CD4-positive, alpha-beta T cell treated with Interleukin-15 for 1 hour (primary cell): ENCODE data around the gene LIN7A.
"Not testable (repeated sequence)": the region's sequence is repeated elsewhere in the genome, so short reads cannot be mapped to it uniquely, and the experiment has no call there.

Experiments used
- DNase-seq: peaks from one replicate; pipeline ENCODE4 v3.0.0-alpha.2; 2020

The LIN7A gene

DNA sequence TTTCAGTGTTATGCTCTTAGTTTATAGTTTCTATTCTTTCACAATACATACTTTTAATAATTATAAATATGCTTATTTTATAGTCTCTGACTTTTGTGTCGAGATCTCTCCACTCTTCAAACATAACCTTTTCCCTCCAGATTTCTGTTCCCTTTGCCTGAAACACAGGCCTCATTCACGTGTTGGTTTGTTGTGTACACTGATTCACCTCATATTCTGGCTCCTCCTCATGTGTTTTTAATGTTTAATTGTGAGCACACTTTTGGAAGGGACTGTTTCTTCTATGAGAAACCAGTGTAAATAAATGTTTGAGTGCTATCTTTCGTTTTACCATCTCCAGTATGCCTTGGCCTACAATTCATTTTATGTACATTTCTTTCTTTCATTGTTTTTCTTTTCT, 20.1 kb downstream of the LIN7A start:
- DNase-seq = no peak

DNA sequence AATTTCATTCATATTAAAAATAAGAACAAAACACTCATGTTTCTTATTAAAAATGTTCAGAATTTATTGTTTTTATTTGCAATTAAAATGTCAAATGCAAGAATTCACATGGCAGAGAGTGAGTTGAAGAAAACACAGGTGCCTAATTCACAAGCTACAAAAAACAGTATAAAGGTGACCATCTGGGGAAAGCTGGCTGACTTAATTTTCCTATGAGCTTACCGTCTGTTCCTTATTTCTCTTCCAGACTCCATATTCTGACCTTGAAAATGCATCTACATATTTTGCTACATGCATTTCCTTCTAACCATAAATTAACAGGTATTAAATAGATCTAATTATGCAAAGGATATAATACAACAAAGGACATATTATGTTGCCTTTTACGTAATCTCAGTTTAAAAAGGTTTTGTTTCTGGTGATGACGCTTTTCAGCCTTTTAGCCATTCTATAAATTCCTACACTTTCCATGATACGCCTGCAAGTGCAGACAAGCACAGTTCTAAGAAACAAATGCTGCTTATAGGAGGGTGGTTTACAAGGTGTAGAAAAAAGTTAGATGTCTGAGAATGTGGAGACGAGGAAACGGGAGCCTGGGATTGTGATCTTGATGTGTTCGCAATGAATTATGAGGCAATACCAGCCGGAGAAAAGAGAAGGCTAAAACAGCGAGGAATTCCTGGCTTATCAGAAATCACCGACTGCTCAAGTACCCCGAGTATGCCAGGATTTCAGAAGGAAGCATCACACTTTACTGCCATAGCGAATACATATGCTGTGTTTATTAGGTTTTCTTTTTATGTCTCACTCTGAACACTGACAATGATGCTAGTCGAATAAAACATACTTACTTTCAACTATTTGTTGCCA, 24.6 kb downstream of the LIN7A start:
- DNase-seq = no peak

DNA sequence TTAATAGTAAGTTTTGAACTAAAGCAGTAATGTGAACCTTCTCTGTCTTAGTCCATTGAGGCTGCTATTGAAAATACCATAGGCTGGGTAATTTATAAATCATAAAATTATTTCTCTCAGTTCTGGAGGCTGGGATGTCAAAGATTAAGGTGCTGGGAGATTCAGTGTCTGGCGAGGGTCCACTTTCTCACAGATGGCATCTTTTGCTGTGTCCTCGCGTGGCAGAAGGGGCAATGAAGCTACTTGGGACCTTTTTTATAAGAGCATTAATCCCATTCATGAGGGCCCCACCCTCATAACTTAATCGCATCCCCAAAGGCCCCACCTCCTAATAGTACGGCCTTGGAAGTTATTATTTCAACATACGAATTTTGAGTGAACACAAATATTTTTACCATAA, 28.4 kb downstream of the LIN7A start:
- no peak for DNase-seq

DNA sequence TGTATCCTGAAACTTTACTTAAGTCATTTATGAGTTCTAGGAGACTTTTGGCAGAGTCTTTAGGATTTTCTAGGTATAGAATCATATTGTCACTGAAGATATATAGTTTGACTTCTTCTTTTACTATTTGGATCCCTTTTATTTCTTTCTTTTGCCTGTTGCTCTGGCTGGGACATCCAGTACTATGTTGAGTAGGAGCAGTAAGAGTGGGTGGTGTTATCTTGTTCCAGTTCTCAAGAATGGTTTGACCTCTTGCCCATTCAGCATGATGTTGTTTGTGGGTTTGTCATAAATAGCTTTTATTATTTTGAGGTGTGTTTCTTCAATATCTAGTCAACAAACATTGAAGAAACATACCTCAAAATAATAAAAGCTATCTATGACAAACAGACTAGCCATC, 35.0 kb downstream of the LIN7A start:
- DNase-seq = no peak

DNA sequence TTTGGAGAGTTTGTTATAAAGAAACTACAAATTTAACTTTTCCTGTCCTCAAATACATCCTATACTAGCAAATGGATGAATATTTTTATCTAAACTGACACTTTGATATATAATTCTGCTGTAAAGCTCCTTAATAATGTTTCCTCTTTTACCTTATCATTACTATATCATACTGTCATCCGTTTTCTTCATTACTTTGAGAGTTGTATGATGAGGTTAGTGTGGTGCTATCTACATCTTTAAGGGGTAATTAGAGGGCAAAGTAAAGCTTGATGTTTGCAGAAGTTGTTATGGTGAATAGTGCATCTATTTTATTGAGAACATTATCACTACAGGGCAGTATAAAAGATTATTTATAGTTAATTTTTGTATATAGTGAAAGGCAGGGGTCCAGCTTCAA, 36.1 kb downstream of the LIN7A start:
- DNase-seq = no peak

DNA sequence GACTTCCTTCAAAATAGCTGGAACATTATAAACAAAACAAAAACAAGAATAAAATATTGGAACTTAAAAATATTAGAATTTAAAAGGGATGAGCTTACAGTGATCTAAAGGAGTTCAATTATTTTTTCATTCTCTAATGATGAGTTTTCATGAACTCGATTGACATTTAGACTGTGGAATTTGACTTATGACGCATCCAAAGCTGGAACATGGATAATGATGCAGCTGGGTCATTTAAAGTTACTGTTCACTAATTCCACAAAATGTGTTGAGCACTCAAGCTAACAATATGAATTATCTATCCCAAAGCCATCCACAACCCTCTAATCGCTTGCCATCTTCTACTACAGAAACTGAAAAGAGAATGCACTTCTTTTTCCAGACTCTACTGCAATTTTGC, 42.5 kb downstream of the LIN7A start:
- no peak for DNase-seq

DNA sequence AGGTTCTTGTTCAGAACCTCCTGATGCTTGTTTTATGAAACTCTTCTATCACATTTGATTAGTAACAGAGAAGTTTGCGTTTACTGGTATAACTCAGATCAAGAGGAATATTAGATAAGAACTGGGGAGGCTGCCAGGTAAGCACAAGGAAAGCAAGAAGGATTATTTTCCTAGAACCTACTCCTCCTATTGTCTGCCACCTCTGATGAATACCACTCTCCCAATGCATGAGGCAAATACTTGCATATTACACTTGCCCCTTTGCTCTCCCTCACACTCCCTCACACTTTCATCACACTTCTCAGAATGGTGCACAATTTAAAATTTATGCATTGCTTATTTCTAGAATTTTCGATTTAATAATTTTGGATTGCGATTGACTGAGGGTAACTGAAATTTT, 43.6 kb downstream of the LIN7A start:
- no peak for DNase-seq

DNA sequence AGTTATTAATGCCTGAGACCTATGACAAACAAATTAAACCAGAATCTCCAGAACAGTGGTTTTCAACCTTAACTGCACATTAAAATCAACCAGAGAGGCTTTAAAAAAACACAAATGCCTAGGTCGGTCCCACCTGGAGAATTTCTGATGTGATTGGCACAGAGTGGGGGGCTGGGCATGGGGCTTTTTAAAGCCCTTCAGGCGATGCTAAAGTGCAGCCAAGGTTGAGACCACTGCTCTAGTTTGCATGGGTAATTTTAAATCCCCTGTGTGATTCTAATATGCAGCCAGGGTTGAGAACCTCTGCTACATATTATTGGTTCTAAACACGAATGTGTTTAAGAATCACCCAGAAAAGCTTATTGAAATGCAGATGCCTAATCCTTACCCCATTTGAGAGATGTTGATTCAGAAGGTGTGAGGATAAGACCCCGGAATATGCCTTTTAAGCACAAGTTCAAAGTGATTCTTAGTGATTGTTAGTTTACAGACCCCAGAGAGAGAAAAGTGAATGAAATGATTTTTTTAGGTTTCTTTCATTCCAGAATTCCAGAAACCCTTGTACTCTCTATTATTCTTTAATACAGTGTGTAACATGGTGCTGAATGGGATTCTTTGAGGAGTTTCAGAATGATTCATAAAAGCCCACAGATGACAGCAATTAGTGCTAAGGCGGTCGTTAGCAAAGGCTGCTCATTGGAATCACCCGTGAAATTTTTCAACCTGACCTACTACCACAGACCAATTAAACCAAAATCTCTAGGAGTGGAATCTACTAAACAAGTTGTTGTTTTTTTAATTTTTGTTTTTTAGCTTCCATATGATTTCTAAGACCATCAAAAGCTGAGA, 44.9 kb downstream of the LIN7A start:
- no peak for DNase-seq

DNA sequence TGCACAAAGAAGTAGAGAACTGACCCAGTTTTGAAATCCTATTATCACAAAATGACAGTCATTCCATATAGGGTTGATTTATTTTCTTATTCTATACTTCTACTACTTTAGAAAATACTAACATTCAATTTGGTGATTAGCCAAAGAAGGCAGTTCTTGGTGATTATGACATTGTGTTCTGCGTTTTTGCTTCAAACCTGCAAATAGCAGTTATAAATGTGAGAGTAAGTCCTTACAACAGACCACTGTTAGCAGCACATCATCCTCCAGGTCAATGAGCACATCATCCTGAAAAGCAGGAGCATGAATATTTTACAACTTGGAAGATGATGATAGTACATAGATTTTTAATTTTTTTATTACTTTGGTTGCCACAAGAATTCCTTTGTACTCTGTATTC, 53.1 kb downstream of the LIN7A start:
- no peak for DNase-seq

DNA sequence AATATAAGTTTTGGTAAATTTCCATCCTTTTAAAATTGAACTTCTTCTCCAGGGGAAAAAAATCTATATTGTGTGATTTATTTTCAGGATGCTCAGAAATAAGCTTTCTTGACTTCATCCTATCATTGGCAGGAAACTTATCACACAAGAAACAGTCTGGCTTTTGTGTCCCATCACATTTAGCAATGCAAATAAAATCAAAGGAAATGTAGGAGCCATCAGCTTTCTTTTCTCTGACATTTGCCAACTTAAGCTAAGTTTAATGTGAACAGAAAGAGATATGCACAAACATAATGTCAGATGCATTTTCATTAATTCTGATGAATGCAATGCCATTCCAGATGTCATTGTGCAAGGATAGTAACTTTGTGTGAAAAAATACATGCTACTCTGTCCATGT, 56.6 kb downstream of the LIN7A start:
- no peak for DNase-seq

DNA sequence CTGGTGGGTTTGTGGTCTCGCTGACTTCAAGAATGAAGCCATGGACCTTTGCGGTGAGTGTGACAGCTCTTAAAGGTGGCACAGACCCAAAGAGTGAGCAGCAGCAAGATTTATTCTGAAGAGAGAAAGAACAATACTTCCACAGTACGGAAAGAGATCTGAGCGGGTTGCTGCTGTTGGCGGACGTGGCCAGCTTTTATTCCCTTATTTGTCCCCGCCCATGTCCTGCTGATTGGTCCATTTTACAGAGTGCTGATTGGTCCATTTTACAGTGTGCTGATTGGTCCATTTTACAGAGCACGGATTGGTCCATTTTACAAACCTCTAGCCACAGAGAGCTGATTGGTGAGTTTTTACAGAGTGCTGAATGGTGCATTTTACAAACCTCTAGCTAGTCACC, 59.3 kb downstream of the LIN7A start:
- DNase-seq = not testable (repeated sequence)

DNA sequence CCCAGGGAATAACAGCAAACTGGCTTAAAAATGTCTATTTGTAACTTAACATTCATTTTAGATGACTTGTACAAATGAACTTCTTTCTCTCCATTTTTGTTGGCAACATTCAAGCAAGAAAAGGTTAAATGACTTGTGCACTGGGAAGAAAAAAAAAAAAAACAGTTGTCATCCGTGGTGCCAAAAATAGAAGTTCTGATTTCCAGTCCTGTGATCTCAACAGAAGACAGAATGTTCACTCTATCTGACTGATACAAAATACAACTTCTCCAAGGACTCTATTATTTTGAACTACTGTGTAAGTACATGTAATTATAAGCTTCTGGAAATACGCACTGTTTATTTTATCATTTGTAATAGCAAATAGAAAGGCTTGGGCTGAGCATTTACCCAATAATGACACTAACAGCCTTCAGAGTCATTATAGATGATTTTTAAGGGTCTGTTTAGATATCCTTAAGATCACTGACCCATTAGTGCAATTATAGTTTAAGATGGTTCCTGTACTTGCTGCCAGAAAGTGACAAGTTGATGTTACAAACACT, 59.9 kb downstream of the LIN7A start:
- no peak for DNase-seq

DNA sequence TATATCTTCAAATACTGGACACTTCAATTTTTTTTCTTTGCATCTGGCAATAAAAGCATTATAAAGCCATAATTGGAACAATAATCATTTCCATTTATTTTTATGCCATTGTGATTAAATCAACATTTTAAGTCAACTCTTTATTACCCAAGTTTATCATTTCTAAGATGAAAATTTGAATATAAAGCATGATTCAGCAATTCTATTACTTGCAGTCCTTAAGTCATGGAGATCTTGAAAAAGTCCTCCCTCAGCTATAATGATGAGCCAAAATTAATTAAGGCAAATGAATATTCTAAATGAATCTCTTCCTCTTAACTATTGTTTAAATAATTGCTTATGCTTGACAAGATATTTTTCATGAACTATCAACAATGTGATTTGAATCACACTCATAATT, 65.7 kb downstream of the LIN7A start:
- no peak for DNase-seq

DNA sequence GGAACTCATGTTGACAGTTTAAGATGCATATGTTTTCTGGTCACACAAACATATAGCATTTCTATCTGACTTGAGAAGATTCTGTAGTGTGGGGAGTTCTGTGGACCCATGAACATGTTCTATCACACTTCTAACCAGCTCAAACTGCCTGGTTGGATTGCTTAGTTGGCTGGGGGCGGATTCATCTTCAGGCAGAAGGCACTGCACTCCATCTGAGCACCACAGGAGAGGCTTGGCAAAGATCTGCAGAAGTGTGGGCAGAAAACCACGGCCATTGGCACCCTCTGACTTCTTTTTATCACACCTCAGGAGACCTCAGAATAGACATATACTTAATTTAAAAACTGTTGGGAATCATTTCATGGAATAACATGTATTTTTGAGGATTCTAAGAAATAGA, 68.5 kb downstream of the LIN7A start:
- no peak for DNase-seq

DNA sequence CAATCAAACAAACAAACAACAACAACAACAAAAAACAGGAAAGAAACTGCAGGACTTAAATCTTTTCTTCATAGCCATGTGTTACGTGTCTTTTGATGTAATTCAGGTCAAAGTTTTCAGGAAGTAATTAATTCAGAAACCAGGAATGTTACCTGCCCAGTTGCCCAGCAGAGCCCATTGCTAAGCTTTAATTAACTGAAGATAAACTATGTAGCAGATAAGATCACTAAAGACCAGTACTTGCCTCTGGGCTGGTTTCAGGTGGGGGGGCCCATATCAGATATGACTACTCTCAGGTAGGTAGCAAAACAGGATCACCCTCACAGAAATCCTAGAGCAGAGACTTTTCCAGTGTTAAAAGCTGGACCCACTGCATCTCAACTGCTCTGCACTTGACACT, 69.2 kb downstream of the LIN7A start:
- no peak for DNase-seq

DNA sequence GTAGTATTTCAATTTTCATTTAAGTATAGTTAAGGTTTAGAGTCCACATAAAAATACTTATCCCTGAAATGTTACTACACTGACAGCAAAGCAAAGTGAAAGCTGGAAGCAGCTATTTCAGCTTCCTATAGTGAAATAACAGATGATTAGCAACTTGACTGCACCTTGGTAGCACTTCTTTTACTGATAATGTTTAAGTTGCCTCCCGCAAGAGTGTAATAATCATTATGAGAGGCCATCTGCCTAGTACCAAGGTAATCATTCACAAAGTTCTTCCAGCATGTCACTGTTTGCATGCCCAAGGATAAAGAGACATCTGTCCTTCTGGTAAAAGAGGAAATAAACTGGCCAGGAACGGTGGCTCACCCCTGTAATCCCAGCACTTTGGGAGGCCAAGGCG, 69.8 kb downstream of the LIN7A start:
- no peak for DNase-seq

DNA sequence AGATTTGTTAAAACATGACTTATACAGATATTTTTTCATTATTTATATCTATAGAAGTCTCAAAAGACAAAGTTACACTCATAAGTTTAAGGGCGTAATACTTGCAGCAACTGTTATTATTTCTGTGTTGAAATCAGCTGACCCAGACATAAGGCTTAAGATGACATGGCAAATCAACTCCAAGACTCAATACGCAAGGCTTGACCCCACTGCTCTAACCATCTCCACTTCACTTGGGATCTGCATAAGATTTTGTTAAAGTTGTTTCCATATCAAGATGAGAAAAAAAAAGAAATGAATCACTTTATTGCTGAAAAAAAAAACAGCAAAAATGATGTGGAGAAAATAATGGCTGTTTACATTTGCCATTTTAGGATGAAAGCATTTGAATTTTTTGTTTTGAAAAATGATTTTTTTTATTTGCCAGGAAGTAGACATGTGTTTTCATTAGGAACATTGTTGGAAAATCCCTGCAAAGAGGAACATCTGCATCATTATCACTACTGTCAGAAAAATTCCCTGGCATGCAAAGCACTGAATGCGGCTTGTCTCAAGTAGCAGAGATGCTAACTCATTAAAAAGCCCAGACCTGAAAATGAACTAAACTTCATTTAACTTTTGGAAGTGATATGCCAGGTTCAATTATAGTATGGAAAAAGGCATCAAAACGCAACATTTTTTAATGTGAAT, 73.5 kb downstream of the LIN7A start:
- DNase-seq = no peak

DNA sequence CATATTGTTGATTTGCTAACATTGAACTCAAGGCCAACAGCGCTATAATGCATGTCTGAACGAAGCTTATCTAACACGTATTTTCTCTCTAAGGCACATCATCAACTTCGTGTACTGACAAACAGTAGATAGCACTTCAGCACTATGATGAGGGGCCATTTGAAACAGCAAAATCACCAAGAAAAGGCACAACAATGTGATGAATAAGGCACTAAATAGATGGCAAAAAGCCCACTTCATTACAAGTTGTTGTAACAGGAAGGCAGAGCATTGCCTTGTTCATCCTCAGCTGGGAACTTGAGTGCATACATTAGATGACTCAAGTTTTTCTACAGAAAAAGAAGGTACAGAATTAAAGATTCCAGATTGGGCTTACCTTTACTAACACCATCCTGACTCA, 75.2 kb downstream of the LIN7A start:
- no peak for DNase-seq

DNA sequence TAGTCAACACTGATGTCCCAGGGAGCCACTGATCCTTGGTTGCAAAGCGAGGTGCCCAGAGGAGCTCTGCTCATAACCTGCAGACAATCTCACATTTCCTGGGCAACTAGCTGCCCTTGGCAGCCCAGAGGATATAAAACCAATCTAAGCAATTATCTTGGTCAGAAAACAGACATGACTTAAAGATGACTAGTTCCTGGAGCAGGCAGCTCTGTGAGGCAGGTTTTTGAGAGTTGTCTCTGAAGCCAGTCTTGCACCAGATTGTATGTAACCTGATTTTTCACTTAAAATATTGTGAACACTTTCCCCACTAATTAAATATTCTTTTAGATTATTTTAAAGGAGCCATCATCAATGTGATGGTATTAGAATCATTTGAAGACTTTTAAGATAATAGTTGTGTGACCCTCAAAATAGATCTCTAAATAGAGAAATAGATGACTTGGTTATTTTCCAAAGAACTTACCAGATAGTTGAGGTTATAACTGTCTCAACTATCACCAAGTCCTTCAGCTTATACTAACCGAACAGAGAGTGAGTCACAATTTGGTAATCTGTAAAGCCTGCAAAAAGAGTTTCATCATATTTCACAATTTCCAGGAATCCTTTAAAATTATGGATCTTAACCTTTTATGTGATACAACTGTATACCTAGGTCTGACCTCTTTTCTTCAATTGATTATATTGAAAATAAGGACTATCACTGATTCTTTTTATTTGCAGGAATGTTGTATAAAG, 75.9 kb downstream of the LIN7A start:
- no peak for DNase-seq

DNA sequence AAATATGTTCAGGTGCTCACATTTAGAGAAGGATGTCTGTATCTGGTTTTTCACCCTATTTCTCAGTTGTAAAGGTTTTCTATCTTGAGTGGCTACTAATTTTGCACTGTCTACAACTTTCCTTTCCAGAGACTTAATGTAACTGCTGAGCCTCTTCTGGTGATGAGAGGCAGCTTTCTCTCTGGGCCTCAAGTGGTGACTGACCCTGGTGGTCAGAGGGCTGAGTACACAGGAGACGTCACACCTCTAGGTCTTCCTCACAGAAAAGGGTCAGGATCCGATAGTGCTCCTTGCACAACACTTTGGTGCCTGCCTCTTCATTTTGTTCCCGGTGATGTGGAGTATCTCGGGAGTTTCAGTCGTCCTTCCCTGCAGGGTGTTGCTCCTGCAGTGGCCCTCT, 76.8 kb downstream of the LIN7A start:
- DNase-seq = no peak

DNA sequence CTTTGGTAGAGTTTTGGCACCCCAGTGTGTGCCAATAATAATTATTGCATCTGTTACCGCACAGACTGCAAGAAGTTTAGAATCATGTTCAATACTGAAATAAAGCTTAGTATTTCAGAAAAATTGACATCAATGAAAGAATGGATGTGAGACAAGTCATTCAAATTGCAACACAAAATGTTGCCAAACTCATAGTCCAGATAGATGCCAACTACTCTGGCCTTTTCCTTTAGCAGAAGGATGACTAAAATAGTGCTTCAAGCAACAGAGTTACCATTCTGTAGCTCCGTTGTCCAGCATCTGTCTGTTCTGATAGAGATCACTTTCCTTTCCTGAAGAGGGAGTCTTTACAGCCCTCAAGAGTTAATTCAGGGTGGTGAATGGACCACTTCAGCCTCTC, 77.5 kb downstream of the LIN7A start:
- DNase-seq = no peak

DNA sequence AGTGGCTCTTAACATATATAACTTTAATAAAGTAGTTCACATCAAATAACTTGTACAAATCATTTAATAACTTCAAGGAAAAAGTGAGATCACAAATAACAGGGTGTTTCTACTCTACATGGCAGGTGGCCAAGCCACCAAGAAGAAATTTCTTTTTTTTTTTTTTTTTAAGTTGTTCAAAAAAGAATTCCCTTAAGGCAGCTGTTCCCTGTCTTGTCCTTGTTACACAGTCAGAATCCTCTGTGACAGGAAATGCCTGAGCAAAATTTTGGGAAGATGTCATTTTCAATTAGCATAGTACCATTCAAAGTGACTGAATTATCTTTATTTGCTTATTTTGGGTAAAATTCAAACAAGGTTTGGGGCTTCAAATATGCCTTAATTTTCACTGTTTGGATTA, 79.4 kb downstream of the LIN7A start:
- DNase-seq = no peak

DNA sequence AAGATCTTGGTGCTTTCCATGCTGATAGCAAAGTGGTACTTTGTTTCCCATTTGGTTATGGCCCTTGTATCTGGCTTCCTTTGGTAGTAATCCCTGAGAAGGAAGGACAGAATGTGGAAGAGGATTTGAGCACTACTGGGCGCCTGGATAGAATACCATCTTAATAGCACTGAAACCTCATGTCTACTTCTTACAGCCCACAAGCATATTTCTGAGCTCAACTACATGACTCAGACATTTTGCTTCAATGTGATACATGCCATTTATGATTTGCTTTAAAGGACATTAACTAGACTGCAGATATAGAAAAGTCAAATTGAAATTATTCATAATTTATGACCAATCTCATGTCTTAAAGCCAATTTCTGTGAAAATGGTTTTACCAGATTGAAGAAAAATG, 80.4 kb downstream of the LIN7A start:
- DNase-seq = no peak
